GM12892 (cell line): ENCODE measurements around the gene BCL11A.

Experiments used
- POLR2A ChIP-seq: IDR thresholded peaks from 2 replicates; pipeline ENCODE4 v1.6.1; 2011; ENCODE audit warnings: low read depth, low read length, control low read depth
- POLR2AphosphoS5 ChIP-seq: IDR thresholded peaks from 2 replicates; pipeline ENCODE4 v1.6.1; 2011; ENCODE audit warnings: low read depth, low read length, control low read depth
- TAF1 ChIP-seq: IDR thresholded peaks from 2 replicates; pipeline ENCODE4 v1.6.1; 2011; ENCODE audit warnings: low read depth, mild to moderate bottlenecking, control low read depth, low read length, borderline replicate concordance

GRCh38 chr2:60426341-60426740 is 127.1 kb downstream of the BCL11A start:
- no peak for TF ChIP-seq POLR2AphosphoS5
- TF ChIP-seq POLR2A, result no peak
- no peak for TF ChIP-seq TAF1
